HuH-7.5 (cell line): ENCODE results near the gene CDK14.

Source experiments
- DNase-seq: peaks from one replicate; pipeline ENCODE4 v3.0.0; 2011; ENCODE audit warnings: low spot score

CDK14 gene

DNA sequence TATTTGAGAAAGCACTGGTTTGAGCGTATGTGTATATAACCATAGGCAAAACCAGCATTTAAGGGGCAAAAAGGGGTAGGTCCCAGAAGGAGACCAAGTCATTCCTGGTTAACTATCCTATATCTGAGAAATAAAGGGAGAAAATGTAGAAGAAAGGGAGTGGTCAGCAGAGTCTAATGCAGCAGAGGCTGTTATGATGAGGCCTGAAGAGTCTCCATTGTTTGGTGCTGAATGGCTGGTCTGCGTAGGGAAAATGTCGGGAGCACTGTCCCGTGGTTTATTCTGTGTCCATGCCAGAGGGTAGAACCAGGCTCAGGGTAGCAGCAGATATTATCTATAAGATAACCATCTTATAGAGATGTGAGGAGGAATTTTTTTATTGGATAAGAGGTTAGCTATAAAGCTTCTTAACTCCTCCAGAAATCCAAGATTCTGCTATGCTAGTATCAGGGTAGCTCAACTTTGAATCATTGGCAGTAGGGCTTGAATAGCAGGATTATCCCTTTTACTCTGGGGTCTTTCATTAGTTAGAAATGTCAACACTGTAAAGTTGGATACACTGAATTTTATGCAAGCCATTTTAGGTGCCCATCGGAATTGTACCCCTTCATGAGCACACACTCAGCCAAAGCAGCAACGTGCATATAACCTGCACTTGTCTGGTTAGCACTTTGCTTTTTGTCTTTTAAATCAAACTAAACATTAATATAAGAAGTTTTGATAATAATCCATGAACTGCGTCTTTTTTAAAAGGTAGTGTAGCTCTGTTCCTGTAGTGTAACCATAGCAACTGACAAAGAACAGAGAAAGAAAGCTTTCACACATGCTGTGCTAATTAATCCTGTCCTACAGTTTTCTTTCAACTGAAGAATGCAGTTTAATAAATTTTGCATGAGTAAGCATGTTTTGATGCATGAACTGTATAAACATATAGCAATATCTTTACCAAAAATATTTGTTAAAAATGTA lies 356.1 kb downstream of the CDK14 start:
- DNase-seq = no peak

DNA sequence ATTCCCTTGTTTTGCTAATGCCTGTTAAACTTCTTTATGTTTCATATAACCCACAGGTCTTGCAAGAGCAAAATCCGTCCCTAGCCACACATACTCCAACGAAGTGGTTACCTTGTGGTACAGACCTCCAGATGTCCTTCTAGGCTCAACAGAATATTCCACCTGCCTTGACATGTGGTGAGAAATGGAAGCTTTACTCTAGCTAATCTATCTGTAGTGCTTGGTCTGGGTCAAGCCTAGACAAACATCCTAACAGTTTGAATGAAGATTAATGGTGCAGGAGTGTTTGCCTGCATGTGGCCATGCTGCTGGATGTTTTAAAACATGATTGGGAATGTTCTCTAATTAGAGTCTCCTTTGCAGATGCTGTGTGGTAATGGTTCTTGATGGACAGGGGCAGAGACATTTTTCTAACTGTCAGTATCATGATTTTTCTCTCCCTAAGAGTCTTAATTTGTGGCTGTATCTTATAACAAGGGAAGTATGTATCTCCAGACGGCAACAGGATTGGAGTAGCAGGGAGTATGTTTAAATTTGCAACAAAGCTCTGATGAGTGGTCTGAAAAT lies 359.6 kb downstream of the CDK14 start:
- no peak for DNase-seq

DNA sequence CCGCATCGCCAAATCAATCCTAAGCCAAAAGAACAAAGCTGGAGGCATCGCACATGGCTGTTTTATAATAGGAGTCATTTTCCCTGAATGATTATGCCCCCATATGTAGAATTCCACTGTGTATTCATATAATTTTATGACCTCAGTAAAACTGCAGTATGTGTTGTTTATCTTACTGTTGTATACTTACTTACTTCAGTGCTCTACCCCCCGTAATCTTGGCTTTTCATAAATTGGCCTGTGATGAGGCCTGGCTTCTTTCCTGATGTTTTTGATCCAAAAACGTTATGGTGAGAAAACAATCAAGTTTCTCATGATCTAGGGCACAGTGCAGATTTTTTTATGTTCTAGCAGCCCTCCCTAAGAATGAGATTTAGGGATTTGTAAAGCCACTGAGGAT lies 361.8 kb downstream of the CDK14 start:
- no peak for DNase-seq

DNA sequence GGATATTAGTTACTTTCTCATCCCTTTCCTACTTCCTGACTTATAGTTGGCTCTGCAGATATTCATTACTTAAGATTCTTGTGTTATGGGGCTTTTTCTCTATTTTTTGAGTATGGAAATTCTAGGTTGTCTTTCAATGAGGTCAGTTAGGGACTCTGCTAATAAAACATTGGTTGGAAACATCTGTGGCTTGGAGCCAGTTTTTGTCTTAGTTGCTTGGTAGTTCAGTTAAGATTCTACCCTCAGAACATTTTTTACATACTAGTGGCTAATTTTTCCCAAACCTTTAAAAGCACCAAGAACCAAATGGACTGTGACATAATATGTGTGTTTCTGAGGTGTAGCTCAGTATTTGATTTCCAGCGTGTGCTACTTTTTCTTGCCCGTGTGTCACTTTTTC lies 362.5 kb downstream of the CDK14 start:
- DNase-seq = no peak

DNA sequence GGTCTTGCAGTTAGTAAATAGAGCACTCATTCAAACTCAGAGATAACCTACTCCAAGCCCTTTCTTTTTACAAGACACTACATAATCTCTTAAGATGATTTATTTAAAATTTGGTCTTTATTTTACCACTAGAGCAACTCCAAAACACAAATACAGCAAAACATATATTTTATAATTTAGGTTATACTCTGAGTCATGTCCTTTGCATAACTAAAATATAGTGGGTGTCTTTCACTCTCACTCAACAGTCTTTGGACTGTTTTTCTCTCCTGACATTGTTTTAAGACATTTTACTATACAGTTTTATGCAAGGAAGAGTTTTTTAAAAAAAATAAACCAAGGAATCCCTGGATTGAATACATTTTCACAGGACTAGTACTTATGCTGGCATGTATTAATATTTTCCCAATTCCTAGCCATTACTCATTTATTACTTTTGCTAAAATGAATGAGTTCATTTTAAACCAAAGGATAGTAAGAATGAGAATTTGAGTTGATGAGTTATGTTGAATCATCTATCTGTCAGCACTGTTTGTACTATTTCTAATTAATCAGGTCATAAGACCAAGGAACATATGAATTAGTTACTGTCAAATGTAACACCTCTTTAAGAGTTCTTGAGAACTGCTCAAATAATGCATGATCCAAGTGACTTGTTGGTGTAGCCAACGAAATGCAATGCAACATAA lies 365.1 kb downstream of the CDK14 start:
- DNase-seq = no peak

DNA sequence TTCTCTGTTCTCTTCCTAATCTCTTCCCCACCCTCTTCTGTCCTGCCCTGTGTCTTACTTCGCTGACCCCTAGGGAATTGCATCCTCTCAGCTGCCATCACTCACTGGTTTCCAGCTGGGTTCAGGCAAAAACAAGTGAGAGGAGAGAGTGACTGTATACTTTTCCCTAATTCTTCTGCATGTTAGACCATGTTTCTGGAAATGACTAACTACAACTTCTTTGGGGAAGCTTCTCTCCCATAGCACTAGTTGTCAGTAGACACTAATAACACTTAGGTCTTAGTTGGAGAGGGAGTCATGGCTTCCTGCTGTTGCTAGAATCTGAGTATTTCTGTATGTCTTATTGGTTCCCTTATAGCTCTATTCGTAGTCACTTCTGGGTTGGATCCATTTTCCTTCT lies 369.1 kb downstream of the CDK14 start:
- no peak for DNase-seq

DNA sequence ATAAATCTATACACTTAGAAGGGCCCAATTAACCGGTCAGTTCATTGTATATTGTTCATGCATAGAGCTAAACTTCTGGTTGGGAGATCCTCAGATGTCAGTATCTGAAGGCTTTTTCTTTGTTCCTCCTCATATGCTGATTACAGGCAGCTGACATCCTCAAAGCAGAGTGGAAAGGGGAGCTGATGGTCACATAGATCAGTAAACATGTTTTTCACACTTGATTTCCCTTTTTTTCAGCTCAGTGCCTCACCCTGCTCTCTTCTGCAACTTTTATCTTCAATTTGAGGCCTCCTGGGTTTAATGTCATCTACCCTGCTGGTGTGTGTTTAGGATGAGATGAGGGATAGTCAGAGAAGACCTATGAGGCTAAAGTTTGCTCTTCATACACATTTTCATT lies 370.2 kb downstream of the CDK14 start:
- no peak for DNase-seq

DNA sequence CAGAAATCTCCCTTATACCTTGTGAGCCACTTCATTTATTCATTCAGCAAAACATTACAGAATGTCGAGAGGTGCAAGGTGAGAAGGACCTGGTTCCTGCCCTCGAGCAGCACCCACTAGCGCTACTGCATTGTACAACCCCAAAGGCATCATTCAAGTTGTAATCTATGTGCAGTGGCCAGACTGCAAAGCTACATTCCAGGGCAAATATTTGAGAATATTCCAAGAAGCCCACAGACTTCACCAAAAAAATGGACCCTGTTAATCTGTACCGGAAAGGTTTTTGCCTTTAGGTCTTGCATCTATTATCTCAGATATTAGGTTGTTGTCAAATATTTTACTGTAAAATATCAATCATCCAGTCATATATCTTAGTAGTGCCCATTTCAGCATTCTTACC lies 372.8 kb downstream of the CDK14 start:
- no peak for DNase-seq

DNA sequence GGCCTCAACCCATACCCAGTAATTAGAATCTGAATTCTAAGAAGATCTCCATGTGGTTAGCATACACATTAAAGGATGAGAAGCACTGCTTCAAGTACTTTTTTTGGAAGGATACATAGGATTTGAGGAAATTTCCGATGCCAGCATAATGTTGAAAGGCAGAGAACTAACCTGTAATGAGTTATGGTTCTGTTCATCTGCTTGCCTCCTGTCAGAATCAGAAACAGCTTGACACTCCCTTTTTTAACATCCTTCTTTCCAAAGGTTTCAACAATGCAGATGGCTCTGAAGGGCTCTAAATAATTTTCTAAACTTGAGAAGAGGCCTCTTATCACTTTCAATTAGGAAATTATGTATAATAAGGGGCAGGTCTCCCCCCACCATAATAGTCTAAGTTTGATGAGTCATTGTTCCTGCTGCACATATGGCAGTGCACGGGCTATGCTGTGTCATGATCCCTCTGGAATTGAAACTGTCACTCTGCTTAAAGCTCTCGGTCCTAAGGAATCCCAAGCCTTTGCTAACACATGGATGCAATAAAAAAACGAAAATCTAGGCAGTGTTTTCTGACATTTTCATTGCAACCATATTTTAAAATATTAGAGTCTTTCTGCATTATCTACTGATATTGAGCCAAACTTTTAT lies 376.9 kb downstream of the CDK14 start:
- no peak for DNase-seq

DNA sequence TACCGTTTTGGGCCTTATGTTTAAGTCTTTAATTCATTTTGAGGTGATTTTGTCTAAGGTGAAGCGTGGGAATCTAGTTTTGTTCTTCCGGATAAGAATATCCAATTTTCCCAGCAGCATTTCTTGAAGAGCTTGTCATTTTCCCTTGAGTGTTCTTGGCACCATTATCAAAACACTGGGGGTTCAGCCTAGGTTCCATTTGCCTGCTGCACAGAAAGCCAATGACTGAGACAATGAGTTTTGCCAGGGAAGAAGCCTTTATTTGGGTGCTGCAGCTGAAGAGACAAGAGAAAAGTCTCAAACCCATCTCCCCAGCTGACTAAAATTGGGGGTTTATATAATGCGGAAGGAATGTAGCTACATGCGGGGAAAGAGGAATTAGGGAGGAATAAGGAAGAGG lies 380.9 kb downstream of the CDK14 start:
- DNase-seq = no peak

DNA sequence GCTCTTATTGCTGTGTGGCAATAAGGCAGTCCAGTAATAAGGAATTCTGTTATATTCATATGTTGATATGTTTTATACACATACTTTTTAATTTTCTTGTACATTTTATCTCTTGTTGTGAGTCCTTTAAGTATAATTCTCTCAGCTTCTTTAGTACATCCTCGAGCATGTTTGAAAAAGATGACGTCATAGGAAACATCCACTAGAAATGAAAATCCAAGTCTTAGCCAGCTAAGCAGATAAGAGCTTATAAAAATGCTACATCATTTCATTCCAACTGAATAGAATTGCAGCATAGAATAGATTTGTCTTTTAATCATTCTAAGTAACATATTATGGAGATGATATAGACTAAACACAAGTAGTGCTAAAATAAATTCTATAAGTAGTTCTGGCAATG lies 384.4 kb downstream of the CDK14 start:
- no peak for DNase-seq

DNA sequence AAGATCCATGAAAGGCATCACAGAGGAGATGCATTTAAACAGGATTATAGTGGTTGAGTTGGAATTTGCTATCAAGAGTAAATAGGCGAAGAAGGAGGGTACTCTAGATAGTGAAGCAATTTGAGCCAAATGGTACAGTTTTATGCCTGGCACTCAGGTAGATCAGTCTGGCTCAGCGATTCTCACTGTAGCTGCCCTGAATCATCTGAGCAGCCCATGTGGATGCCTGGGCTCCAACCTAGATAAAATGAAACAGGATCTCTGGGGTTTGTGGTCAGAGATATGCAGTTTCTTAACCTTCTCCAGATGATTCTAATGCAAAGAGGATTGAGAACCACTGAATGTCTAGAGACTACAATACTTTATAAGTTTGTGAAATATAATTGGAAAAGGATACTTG lies 386.1 kb downstream of the CDK14 start:
- no peak for DNase-seq

DNA sequence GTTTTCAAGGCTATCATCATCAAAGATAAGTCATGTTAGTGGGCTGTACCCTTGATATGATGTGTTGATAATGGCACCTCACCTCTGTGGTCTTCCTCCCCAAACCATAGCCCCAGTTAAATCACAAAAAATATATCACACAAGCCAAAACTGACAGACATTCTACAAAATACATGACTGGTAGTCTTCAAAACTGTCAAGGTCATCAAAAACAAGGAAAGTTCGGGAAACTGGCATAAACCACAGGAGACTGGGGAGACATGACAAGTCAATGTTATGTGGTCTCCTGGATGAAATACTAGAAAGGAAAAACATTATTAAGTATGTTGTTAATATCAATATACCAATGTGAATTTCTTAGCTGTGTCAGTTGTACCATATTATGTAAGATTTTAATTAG lies 388.6 kb downstream of the CDK14 start:
- no peak for DNase-seq

DNA sequence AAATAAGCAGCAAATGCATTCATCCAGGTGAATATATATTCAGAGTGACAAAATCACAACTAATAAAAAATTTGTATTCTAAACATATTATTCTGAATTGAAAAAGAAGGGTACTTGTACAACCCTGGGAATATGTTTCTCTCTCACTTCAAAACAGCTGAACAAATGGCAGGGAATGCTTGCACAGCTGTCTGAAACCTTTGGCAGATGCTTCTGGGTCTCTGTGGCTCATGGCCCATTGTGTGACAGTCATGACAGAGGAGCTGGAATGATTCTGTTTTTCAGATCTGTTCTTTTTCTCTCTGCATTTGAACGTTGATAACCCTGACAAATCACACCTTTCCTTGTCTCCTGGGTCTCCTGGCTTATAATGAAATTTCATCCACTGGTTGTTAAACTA lies 392.4 kb downstream of the CDK14 start:
- DNase-seq = no peak

DNA sequence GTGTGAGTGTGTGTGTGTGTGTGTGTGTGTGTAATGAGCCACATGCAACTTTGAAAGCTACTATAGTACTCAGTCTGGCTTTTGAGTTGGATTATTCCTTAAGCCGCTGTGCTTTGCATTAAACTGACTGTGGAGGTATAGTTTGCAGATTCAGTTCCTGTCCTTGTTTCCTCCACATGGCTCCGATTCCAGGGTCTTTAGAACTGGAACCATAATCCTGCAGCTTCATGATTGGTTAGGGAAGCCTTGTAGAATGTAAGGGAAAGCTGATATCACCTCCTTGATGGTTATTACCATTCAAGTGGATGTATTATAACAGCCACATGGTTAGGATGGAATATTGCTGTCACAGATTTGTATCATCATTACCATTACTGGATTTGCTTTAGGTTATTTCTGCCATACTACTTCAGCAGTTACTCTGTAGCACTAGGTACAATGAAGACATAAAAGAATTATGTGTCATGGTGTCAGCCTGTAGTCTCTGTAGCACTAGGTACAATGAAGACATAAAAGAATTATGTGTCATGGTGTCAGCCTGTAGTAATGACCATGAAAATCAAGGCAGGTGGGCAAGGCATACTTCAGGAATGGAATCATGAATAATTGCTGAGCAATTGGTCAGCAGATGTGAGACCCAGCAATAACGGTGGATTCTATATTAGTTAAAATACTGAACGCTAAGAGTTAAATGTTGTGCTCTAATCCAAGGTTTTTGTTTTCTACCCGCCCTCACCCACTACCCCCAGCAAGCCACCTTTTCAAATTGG lies 393.1 kb downstream of the CDK14 start:
- no peak for DNase-seq

DNA sequence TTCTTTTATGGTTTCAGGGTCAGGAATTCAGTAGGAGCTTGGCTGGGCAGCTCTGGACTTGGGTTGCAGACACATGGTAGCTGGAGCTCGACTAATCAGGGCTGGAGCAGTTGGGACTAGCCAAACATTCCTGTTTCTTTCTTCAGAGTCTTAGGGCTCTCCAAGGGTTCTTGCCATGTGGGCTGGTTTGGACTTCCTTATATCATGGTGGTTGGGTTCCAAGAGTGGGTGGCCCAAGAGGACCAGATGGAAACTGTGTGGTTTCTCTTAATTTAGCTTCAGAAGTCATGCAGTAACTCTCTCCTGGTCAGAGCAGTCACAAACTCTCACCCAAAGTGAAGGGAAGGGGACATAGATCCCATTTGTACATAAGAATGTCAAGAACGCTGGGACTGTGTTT lies 398.0 kb downstream of the CDK14 start:
- DNase-seq = no peak

DNA sequence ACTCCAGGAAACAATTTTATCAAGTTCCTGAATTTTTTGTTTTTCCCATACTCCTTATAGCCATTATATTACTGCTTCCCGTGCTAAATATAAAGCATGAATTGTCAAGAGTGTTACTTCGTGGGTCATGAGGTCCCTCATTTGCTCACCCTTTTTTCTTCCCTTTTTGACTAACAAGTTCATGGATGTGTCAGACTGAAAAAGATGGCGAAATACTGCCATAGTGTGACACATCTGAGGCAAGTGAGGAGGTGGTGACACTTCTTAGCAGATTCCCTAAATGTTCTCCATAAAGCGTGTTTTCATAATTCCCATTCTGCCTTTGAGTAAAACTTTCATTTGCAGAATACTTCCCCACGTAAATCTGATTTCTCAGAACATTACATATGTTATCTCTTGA lies 398.5 kb downstream of the CDK14 start:
- DNase-seq = no peak

DNA sequence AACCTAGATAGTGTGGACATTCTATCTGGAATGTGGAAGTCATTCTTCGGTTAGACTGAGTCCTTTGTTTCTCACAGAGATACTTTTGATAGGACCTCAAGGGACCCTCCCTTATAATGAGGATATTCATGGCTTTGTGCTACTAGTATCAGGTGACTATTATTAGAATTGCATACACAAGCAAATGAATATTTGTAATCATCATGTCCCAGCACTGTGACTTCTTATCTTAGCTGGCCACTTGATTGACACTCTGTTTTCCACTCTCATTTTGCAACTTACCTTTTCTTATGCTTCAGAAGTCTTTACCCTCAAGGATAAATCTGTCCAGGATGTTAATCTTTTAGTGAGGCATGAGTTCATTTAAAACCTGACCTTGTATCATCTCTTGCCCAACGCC lies 399.9 kb downstream of the CDK14 start:
- no peak for DNase-seq

DNA sequence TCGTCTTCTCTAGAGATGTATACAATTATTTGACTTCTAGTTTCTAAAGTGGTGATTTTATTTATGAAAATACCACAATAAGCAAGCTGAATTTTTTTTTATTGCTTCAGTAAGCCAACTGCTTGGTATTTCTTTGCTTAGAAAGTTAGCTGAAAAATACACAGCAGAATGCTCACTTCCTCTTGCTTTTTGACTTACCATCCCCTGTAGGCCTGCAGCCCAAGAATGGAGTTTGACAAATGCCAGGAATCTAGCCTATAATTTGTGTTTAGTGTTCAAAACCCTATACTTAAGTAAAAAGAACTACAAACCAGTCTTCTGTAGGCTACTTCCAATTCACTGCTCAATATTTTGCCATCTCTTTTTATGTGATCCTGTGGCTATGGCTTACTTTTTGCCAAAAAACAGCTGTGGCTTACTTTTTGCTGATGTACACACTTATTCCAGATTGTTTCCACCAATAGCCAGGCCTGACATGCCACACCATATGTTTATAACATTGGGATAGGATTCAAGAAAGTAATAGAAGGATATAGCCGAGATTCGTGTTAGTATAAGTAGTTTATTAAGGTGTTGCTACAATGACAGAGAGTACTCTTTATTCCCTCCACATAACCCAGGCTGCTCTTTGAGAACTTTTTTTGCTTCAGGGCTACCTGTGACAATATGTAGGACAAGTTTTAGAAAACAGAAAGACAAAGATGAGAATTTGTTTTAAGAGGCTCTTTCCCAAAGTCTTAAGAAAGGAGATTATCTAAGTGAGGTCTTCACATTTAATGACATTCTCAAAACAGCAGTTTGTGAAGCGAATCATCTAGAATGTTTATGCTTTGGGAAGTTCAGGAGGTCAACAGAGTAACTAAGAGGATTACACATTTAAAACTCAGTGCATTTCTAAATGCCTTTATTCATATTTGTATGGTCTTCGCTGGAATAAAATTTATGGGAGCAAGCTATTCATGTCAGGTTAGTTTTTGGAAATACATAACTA lies 404.2 kb downstream of the CDK14 start:
- DNase-seq = no peak

DNA sequence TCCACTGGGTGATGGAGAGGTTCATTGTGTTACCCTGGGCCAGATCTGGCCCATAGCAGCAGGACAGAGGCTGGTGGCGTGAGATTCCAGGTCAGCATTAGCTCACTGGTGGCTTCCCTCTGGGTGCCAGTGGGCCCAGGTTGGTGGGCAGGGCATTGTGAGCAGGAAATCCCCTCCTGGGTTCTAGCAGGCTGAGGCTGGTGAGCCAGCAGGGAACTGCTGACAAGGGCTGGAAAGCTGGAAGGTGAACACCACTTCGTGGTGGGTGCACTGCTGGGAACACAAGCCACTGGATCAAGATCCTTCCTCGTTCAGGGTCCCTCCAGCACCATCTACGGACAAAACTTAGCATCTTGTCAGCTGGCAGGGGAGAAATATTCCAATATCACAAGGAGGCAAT lies 408.9 kb downstream of the CDK14 start:
- DNase-seq = no peak

DNA sequence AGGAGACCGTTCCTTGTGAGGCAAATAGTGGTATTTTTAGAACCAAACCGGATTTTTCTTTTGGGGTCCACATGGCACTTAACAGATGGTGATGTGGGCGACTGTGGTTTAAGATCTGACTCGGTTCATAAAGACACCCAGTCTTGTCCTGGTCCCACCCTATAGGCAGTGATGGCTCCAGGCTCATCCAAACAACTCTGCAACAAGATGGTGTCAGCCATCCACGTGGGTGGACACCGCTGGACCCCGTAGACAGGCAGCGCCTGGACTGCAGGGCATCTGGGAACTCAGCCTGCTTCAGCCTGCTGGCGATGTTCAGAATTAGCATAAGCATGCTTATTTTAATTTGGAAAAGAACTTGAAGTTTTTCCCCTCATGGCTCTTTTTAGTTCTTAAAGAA lies 409.7 kb downstream of the CDK14 start:
- DNase-seq = no peak
